ENCODE results near the gene PADI2. TPM values are rescaled to one million over a fixed set of nuclear protein-coding genes. Genes with fewer than 3 reads are reported as not detected.

The PADI2 gene
- total RNA-seq, 2 experiments from 2014 or later = not detected

GRCh38 chr1:17148950-17149608 lies 29.8 kb upstream of the PADI2 start:
- Mint-ChIP-seq H3K4me3 (no peak overlapping the region), H3K36me3 (ENCODE audit: low read depth) (no peaks in the 10 kb centered on the region), H3K27me3 (peaks cover 34% of the 10 kb centered on the region), H3K27ac (no peak overlapping the region), H3K4me1 (ENCODE audit: low read depth) (no peaks in the 10 kb centered on the region), H3K9me3 (peaks cover 9% of the 10 kb centered on the region)
- ChIA-PET POLR2A (no interaction called here), CTCF (interaction anchor here (0.6 to 1.1 kb wide), 2 partner anchors 23 to 88 kb away, joined by 3 to 5 read pairs; no protein-coding TSS in a partner anchor)
- DNase-seq (no peak), ATAC-seq (no peak)
- no peak for TF ChIP-seq CTCF (IDR thresholded peaks at IDR 0.05)
- intact Hi-C loops (cut with micrococcal nuclease) = no loop called here

DNA sequence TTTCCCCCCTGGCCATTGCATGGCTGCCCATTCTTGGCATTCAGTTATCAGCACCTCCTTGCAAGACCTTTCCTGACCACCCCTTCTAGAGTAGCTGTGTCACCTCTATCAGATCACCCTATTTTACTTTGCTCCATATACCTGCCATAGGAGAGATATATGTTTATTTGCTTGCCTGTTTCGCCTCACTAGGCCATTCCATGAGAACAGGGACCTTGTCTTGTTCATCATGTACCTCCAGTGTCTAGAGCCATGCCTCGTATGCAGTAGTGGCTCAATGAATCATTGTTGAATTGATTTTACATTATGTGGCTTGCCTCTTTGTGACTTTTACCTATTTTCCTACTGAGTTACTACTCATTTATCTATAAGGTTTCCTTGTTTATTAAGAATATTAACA lies 26.4 kb upstream of the PADI2 start:
- no peak overlapping the region for H3K4me3 Mint-ChIP-seq
- no peaks in the 10 kb centered on the region for H3K4me1 Mint-ChIP-seq (ENCODE audit: low read depth)
- peaks cover 23% of the 10 kb centered on the region for H3K27me3 Mint-ChIP-seq
- intact Hi-C loops (cut with micrococcal nuclease) = no loop called here
- H3K9me3 Mint-ChIP-seq = no peaks in the 10 kb centered on the region
- no peak overlapping the region for H3K27ac Mint-ChIP-seq
- ChIA-PET CTCF (no interaction called here), POLR2A (no interaction called here)
- H3K36me3 Mint-ChIP-seq (ENCODE audit: low read depth) = no peaks in the 10 kb centered on the region
- TF ChIP-seq CTCF (IDR thresholded peaks at IDR 0.05) = no peak
- no peak for ATAC-seq
- DNase-seq = no peak

DNA sequence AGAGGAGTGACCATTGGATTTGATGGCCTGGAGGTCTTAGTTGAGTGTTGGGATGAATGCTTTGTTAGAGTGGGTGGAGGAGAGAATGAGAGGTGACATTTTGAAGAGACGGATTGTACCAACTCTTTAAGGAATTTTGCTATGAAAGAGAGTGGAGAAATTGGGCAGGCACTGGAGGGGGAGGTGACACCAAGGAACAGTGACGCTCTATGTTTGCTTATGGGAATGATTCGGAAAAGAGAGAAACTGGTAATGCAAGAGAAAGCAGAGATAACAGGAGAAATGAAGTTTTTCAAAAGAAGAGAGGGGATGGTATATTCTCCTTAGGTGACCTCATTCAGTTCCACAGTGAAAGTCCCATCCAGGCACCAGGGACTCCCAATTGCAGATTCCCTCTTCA lies 24.5 kb upstream of the PADI2 start:
- Mint-ChIP-seq H3K27ac (no peak overlapping the region), H3K9me3 (no peaks in the 10 kb centered on the region), H3K4me3 (no peak overlapping the region), H3K27me3 (peaks cover 18% of the 10 kb centered on the region), H3K4me1 (ENCODE audit: low read depth) (no peaks in the 10 kb centered on the region), H3K36me3 (ENCODE audit: low read depth) (no peaks in the 10 kb centered on the region)
- no peak for TF ChIP-seq CTCF (IDR thresholded peaks at IDR 0.05)
- POLR2A ChIA-PET = no interaction called here
- CTCF ChIA-PET = no interaction called here
- intact Hi-C loops (cut with micrococcal nuclease) = no loop called here
- ATAC-seq (no peak), DNase-seq (no peak)

DNA sequence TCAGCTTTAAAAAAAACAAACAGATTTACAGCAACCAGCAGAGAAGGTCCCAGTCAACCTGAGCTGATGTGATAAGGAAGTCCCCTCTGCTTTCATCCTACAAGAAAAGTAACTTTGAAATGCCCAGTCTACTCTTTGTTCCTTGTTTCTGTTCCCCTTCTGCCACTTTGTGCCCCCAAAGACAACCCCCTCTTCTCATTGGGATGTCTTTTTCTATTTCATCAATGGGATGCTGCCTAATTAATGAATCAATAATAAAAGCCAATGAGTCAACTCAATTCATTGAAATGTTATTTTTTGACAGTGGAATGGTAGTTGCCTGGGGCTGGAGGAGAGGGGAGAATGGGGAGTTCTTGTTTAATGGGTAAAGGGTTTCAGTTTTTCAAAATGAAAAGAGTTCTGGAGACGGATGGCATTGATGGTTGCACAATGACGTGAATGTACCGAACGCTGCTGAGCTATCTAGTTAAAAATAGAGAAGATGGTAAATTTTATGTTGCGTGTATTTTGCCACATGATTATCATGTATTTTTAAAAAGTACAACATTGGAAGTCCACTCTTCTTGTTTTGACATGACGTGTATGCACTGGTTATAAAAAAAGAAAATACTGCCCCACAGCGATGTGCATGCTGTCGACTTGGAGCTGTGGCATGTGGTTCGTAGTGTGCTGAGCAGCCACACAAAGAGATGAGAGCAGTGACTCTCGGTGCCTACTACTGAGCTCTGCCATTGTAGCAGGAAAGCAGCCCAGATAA lies 22.4 kb upstream of the PADI2 start:
- no peak for ATAC-seq
- Mint-ChIP-seq H3K9me3 (no peaks in the 10 kb centered on the region), H3K4me1 (ENCODE audit: low read depth) (no peaks in the 10 kb centered on the region), H3K36me3 (ENCODE audit: low read depth) (no peaks in the 10 kb centered on the region), H3K27me3 (peaks cover 11% of the 10 kb centered on the region), H3K27ac (no peak overlapping the region), H3K4me3 (no peak overlapping the region)
- CTCF ChIA-PET = no interaction called here
- DNase-seq = no peak
- intact Hi-C loops (cut with micrococcal nuclease) = no loop called here
- TF ChIP-seq CTCF (IDR thresholded peaks at IDR 0.05) = no peak
- POLR2A ChIA-PET = no interaction called here

DNA sequence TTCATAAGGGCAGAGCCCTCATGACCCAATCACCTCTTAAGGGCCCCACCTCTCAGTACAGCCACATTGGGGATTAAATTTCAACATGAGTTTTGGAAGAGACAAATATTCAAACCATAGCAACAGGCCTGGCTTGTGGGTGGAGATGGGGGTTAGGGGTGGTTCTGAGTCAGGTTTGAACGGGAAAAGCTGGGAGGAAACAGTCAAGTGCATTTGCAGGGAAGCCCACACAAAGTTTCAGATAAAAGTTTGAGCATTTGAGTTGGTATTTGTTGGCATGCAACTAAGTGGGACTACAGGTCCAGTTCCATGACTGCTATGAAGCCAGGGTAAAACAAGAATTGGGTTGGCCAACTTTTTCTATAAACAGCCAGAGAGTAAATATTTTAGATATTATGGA lies 21.0 kb upstream of the PADI2 start:
- Mint-ChIP-seq H3K27me3 (peaks cover 13% of the 10 kb centered on the region), H3K4me1 (ENCODE audit: low read depth) (no peaks in the 10 kb centered on the region), H3K9me3 (no peaks in the 10 kb centered on the region), H3K4me3 (no peak overlapping the region), H3K36me3 (ENCODE audit: low read depth) (no peaks in the 10 kb centered on the region), H3K27ac (no peak overlapping the region)
- ATAC-seq (no peak), DNase-seq (no peak)
- intact Hi-C loops (cut with micrococcal nuclease) = no loop called here
- CTCF ChIA-PET = no interaction called here
- TF ChIP-seq CTCF (IDR thresholded peaks at IDR 0.05) = no peak
- POLR2A ChIA-PET = no interaction called here
